Calu3 (cell line): ENCODE results near the gene FYB2. TPM values are rescaled to one million over a fixed set of nuclear protein-coding genes. Genes with fewer than 3 reads are reported as not detected.

Source experiments
- BruUV-seq: library from RNA; stranded (reverse); fragments of 400-500 nt; replicated peaks from 2 replicates; lab custom pipeline; 2021; lab: Mats Ljungman, UMichigan
- CTCF ChIA-PET: fragments of 300-600 bp; sonication (Branson Sonifier 250); formaldehyde crosslinking; loops from one replicate; lab custom pipeline; 2022; ENCODE audit warnings: antibody characterized with exemption; lab: Charles Lee
- DNase-seq: peaks from one replicate; pipeline ENCODE4 v3.0.0; 2022
- H3K27ac Mint-ChIP-seq: one replicate; pipeline ENCODE4 v1.8.0; 2022; ENCODE audit warnings: mixed read lengths; ENCODE audit not compliant: unreplicated experiment
- H3K27me3 Mint-ChIP-seq: one replicate; pipeline ENCODE4 v1.8.0; 2022; ENCODE audit warnings: mixed read lengths; ENCODE audit not compliant: unreplicated experiment
- H3K36me3 Mint-ChIP-seq: one replicate; pipeline ENCODE4 v1.8.0; 2022; ENCODE audit warnings: mild to moderate bottlenecking, moderate library complexity, mixed read lengths; ENCODE audit not compliant: insufficient read depth, unreplicated experiment
- H3K4me1 Mint-ChIP-seq: one replicate; pipeline ENCODE4 v1.8.0; 2022; ENCODE audit warnings: mild to moderate bottlenecking, low read depth, mixed read lengths; ENCODE audit not compliant: unreplicated experiment
- H3K4me3 Mint-ChIP-seq: one replicate; pipeline ENCODE4 v1.8.0; 2022; ENCODE audit warnings: mild to moderate bottlenecking, low read depth, moderate library complexity, mixed read lengths; ENCODE audit not compliant: unreplicated experiment
- H3K9me3 Mint-ChIP-seq: one replicate; pipeline ENCODE4 v1.8.0; 2022; ENCODE audit warnings: low read depth, mixed read lengths; ENCODE audit not compliant: unreplicated experiment
- CTCF ChIP-seq: fragments of 200-600 bp; IDR thresholded peaks from one replicate; pipeline ENCODE4 v1.8.0; 2022; ENCODE audit warnings: antibody characterized with exemption; ENCODE audit not compliant: unreplicated experiment
- intact Hi-C: fragments of 100-400 bp; cut with micrococcal nuclease; formaldehyde crosslinking; loops from one replicate; pipeline ENCODE4 v1.10.0; 2022; ENCODE audit not compliant: unreplicated experiment
- total RNA-seq: library from RNA; stranded (reverse); gene quantifications from 2 replicates; pipeline ENCODE4 v1.2.3, GENCODE V29; 2022

Gene FYB2
- total RNA-seq, 1 experiment from 2014 or later = not detected

DNA sequence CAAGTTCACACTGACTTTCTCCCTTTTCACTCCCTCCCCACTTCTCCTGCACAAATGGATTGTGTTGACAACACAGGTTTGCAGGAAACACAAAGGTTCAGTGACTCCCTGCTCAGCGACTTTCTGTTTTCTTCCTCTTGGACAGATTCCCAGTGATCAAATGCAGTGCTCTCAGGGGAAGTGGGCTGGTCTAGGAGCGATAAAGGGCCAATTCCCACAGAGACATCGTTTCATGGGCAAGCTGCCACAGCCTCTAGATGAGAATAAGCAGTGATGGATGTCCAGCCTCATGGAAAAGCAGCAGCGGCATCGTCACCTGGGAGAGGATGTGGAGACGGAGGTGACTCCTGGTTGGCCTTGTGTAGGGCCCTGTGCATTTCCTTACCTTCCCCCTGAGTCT lies 30.6 kb downstream of the FYB2 start:
- Mint-ChIP-seq H3K4me3 (no peak overlapping the region), H3K27ac (no peak overlapping the region), H3K4me1 (no peaks in the 10 kb centered on the region), H3K9me3 (no peaks in the 10 kb centered on the region), H3K36me3 (no peaks in the 10 kb centered on the region), H3K27me3 (no peaks in the 10 kb centered on the region)
- no peak for TF ChIP-seq CTCF
- BruUV-seq = no TSS peak
- CTCF ChIA-PET = no interaction called here
- intact Hi-C loops = no loop called here
- DNase-seq = peak; percentile 31

GRCh38 chr1:56788102-56788501 lies 31.1 kb downstream of the FYB2 start:
- no peak for DNase-seq
- Mint-ChIP-seq H3K27ac (no peak overlapping the region), H3K27me3 (no peaks in the 10 kb centered on the region), H3K9me3 (no peaks in the 10 kb centered on the region), H3K36me3 (no peaks in the 10 kb centered on the region), H3K4me3 (no peak overlapping the region), H3K4me1 (no peaks in the 10 kb centered on the region)
- CTCF ChIA-PET = interaction anchor here (1.0 kb wide), 1 partner anchor 15 kb away, joined by 3 read pairs; no protein-coding TSS in a partner anchor
- BruUV-seq = no TSS peak
- intact Hi-C loops = no loop called here
- TF ChIP-seq CTCF = no peak

DNA sequence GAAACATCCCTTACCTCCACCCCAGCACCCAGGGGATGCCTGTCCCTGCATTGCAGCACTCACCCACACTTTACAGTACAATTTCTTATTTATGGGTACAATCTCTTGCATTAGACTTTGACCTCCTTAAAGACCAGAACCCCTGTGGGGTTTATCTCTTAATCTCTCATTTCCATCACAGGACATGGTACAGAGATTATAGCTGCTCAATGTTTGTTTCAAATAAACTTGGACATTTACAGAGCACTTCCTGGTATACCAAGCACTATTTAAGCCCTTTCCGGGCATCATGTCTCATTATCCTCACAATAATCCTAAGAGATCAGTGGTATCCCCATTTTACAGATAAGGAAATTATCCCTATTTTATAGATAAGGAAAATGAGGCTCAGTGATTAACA lies 31.9 kb downstream of the FYB2 start:
- intact Hi-C loops = no loop called here
- no peak overlapping the region for H3K27ac Mint-ChIP-seq
- no peaks in the 10 kb centered on the region for H3K4me1 Mint-ChIP-seq
- TF ChIP-seq CTCF = no peak
- no peak for DNase-seq
- no peaks in the 10 kb centered on the region for H3K36me3 Mint-ChIP-seq
- BruUV-seq = no TSS peak
- CTCF ChIA-PET = interaction anchor here (1.0 kb wide), 1 partner anchor 16 kb away, joined by 3 read pairs; no protein-coding TSS in a partner anchor
- no peaks in the 10 kb centered on the region for H3K9me3 Mint-ChIP-seq
- no peak overlapping the region for H3K4me3 Mint-ChIP-seq
- no peaks in the 10 kb centered on the region for H3K27me3 Mint-ChIP-seq

DNA sequence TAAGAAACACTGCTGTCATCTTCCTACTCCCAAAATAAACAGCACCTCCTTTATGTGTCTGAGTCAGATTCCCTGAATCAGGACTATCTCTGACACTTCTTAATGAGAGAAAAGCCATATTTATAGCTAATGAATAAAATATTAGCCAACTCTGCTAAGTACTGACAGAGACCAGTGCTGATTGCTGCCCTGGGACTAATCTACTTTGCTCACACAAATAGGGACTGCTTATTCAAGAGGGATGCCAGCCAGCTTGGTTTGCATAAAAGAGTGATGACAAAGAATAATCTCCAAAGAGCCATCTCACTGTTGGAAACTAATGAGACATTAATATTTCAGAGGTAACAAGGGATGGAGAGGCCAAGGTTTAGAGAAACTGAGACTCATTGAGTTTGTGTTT lies 36.4 kb downstream of the FYB2 start:
- no peak for TF ChIP-seq CTCF
- no peaks in the 10 kb centered on the region for H3K36me3 Mint-ChIP-seq
- no TSS peak for BruUV-seq
- H3K4me3 Mint-ChIP-seq = no peak overlapping the region
- CTCF ChIA-PET = no interaction called here
- no peaks in the 10 kb centered on the region for H3K9me3 Mint-ChIP-seq
- H3K4me1 Mint-ChIP-seq = no peaks in the 10 kb centered on the region
- no peak overlapping the region for H3K27ac Mint-ChIP-seq
- H3K27me3 Mint-ChIP-seq = no peaks in the 10 kb centered on the region
- intact Hi-C loops = no loop called here
- no peak for DNase-seq
